ENCODE measurements around the gene MXRA7.

DNA sequence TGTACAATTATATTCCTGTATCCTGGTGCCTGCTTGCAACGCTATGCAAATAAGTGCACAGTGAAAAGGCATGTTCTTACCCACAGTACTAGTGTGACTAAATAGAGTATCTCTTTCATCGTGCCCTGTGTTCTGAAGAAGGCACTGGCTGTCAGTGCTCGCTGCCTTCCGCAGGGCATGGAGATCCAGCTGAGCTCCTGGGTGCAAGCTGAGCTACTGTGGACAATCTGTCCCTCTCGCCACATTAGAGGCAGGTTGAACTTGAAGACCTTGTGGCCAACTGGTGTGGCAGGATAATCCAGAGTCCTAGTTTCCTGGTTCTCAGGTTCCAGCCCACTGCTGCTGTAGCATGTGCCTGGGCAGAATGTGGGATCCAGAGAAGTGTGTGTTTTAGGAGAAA lies 65.3 kb downstream of the MXRA7 start:
- TF ChIP-seq, protein P1, sequence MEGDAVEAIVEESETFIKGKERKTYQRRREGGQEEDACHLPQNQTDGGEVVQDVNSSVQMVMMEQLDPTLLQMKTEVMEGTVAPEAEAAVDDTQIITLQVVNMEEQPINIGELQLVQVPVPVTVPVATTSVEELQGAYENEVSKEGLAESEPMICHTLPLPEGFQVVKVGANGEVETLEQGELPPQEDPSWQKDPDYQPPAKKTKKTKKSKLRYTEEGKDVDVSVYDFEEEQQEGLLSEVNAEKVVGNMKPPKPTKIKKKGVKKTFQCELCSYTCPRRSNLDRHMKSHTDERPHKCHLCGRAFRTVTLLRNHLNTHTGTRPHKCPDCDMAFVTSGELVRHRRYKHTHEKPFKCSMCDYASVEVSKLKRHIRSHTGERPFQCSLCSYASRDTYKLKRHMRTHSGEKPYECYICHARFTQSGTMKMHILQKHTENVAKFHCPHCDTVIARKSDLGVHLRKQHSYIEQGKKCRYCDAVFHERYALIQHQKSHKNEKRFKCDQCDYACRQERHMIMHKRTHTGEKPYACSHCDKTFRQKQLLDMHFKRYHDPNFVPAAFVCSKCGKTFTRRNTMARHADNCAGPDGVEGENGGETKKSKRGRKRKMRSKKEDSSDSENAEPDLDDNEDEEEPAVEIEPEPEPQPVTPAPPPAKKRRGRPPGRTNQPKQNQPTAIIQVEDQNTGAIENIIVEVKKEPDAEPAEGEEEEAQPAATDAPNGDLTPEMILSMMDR (IDR thresholded peaks at IDR 0.05) = no peak
- no peak for TF ChIP-seq EZH2 (IDR thresholded peaks at IDR 0.05; ENCODE audit: borderline replicate concordance, insufficient read depth, low read depth, low read length, poor library complexity, severe bottlenecking)

Measured in B cell (primary cell).